Measurements from ENCODE around the gene CLEC10A. TPM values are rescaled to one million over a fixed set of nuclear protein-coding genes. Genes with fewer than 3 reads are reported as not detected.

Gene CLEC10A
- total RNA-seq, 1 experiment from 2014 or later = not detected

- Histone ChIP-seq H2AFZ (no peak overlapping the region), H3K4me1 (replicated peaks; ENCODE audit: insufficient read depth) (no peaks in the 10 kb centered on the region), H3K79me2 (ENCODE audit: low read depth) (no peaks in the 10 kb centered on the region), H3K27me3 (ENCODE audit: insufficient read depth, low read depth) (peaks cover 23% of the 10 kb centered on the region), H3K27ac (no peak overlapping the region), H3K4me2 (no peak overlapping the region), H4K20me1 (ENCODE audit: insufficient read depth) (no peaks in the 10 kb centered on the region), H3K36me3 (ENCODE audit: low read depth) (no peaks in the 10 kb centered on the region), H3F3A (ENCODE audit: insufficient read depth, low read depth) (no peaks in the 10 kb centered on the region), H3K4me3 (no peak overlapping the region), H3K9me2 (ENCODE audit: insufficient read depth) (no peaks in the 10 kb centered on the region), H3K9me3 (ENCODE audit: insufficient read depth, low read depth) (peaks cover 16% of the 10 kb centered on the region)
- BruUV-seq (replicated peaks) = no TSS peak
- intact Hi-C loops (cut with micrococcal nuclease; ENCODE audit: unreplicated experiment) = no loop called here
- TF ChIP-seq CTCF (conservative IDR thresholded peaks at IDR 0.05) = no peak
- TF ChIP-seq EZH2 (IDR thresholded peaks at IDR 0.05; ENCODE audit: low read depth) = no peak
- ChIA-PET POLR2A (ENCODE audit: unreplicated experiment) (no interaction called here), CTCF (no interaction called here)
- no peak for DNase-seq
Observed at GRCh38 chr17:7068268-7068667, 11.8 kb downstream of the CLEC10A start.

DNA sequence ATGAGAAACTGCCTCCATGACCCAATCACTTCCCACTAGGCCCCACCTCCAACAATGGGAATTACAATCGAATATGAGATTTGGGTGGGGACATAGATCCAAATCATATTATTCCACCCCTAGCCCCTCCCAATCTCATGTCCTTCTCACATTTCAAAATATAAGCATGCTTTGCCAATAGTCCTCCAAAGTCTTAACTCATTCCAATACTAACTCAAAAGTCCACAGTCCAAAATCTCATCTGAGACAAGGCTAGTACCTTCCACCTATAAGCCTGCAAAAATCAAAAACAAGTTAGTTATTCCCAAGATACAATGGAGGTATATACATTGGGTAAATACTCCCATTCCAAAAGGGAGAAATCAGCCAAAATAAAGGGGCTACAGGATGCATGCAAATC, 12.9 kb downstream of the CLEC10A start:
- TF ChIP-seq EZH2 (IDR thresholded peaks at IDR 0.05; ENCODE audit: low read depth) (no peak), CTCF (conservative IDR thresholded peaks at IDR 0.05) (no peak)
- Histone ChIP-seq H3K4me3 (no peak overlapping the region), H3K36me3 (ENCODE audit: low read depth) (no peaks in the 10 kb centered on the region), H3K4me1 (replicated peaks; ENCODE audit: insufficient read depth) (no peaks in the 10 kb centered on the region), H3K4me2 (no peak overlapping the region), H4K20me1 (ENCODE audit: insufficient read depth) (no peaks in the 10 kb centered on the region), H3K9me3 (ENCODE audit: insufficient read depth, low read depth) (peaks cover 16% of the 10 kb centered on the region), H3K9me2 (ENCODE audit: insufficient read depth) (no peaks in the 10 kb centered on the region), H3K27me3 (ENCODE audit: insufficient read depth, low read depth) (peaks cover 14% of the 10 kb centered on the region), H3F3A (ENCODE audit: insufficient read depth, low read depth) (0 out of 2 replicates have a peak, but pooled peaks cover under 1% of the 10 kb centered on the region), H3K27ac (no peak overlapping the region), H3K79me2 (ENCODE audit: low read depth) (no peaks in the 10 kb centered on the region), H2AFZ (no peak overlapping the region)
- CTCF ChIA-PET = no interaction called here
- no TSS peak for BruUV-seq (replicated peaks)
- intact Hi-C loops (cut with micrococcal nuclease; ENCODE audit: unreplicated experiment) = no loop called here
- DNase-seq = no peak
- POLR2A ChIA-PET (ENCODE audit: unreplicated experiment) = no interaction called here

- peaks cover 18% of the 10 kb centered on the region for H3K4me1 ChIP-seq (replicated peaks; ENCODE audit: insufficient read depth)
- POLR2A ChIA-PET (ENCODE audit: unreplicated experiment) = no interaction called here
- CTCF ChIA-PET = no interaction called here
- H3K4me2 ChIP-seq = no peak overlapping the region
- TF ChIP-seq EZH2 (IDR thresholded peaks at IDR 0.05; ENCODE audit: low read depth) = no peak
- no peak for TF ChIP-seq CTCF (conservative IDR thresholded peaks at IDR 0.05)
- peaks cover 16% of the 10 kb centered on the region for H3K9me3 ChIP-seq (ENCODE audit: insufficient read depth, low read depth)
- intact Hi-C loops (cut with micrococcal nuclease; ENCODE audit: unreplicated experiment) = no loop called here
- no peak overlapping the region for H3K4me3 ChIP-seq
- H4K20me1 ChIP-seq (ENCODE audit: insufficient read depth) = no peaks in the 10 kb centered on the region
- no TSS peak for BruUV-seq (replicated peaks)
- H3F3A ChIP-seq (ENCODE audit: insufficient read depth, low read depth) = peaks cover 25% of the 10 kb centered on the region
- no peak for DNase-seq
- no peak overlapping the region for H2AFZ ChIP-seq
- no peaks in the 10 kb centered on the region for H3K36me3 ChIP-seq (ENCODE audit: low read depth)
- no peaks in the 10 kb centered on the region for H3K9me2 ChIP-seq (ENCODE audit: insufficient read depth)
- peaks cover 4% of the 10 kb centered on the region; the same call in 1 of the 2 replicates for H3K27me3 ChIP-seq (ENCODE audit: insufficient read depth, low read depth)
- H3K79me2 ChIP-seq (ENCODE audit: low read depth) = no peaks in the 10 kb centered on the region
- H3K27ac ChIP-seq = no peak overlapping the region
Observed at GRCh38 chr17:7064261-7064660, 15.8 kb downstream of the CLEC10A start.
